ENCODE data around the gene ANKRD13A.

DNA sequence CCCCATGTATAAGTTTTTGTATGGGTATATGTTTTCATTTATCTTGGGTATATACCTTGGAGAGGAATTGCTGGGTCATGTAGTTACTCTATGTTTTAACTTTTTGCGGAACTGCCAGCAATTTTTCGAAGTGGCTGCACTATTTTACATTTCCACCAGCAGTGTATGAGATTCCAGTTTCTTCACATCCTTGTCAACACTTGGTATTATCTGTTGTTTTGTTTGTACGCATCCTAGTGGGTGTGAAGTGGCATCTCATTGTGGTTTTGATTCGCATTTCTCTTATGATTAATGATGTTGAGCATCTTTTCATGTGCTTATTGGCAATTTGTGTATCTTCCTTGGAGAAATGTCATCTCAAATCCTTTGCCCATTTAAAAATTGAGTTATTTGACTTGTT lies 6.9 kb downstream of the ANKRD13A start:
- TF ChIP-seq, protein P1, sequence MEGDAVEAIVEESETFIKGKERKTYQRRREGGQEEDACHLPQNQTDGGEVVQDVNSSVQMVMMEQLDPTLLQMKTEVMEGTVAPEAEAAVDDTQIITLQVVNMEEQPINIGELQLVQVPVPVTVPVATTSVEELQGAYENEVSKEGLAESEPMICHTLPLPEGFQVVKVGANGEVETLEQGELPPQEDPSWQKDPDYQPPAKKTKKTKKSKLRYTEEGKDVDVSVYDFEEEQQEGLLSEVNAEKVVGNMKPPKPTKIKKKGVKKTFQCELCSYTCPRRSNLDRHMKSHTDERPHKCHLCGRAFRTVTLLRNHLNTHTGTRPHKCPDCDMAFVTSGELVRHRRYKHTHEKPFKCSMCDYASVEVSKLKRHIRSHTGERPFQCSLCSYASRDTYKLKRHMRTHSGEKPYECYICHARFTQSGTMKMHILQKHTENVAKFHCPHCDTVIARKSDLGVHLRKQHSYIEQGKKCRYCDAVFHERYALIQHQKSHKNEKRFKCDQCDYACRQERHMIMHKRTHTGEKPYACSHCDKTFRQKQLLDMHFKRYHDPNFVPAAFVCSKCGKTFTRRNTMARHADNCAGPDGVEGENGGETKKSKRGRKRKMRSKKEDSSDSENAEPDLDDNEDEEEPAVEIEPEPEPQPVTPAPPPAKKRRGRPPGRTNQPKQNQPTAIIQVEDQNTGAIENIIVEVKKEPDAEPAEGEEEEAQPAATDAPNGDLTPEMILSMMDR (IDR thresholded peaks at IDR 0.05): no peak
- TF ChIP-seq EP300 (IDR thresholded peaks at IDR 0.05) (no peak), POLR2A (IDR thresholded peaks at IDR 0.05) (no peak)

All from ovary (tissue), 3 donors.